Thyroid gland (tissue), 4 donors: ENCODE measurements around the gene SHC4.

Experiments used
- CTCF ChIP-seq, 6 experiments: fragments of 200-600 bp in 3 of 6; fragments of 450-650 bp in 3 of 6; sonication (generic) in 3 of 6; IDR thresholded peaks; one replicate each; pipeline ENCODE4 v1.5.1; 2016 to 2019; ENCODE audit warnings: antibody characterized with exemption in 6 of 6, mild to moderate bottlenecking in 2 of 6, inconsistent platforms in 1 of 6, moderate library complexity in 1 of 6
- POLR2A ChIP-seq, 2 donors: fragments of 450-650 bp; IDR thresholded peaks; one replicate each; pipeline ENCODE4 v1.6.1; 2017; ENCODE audit warnings: antibody characterized with exemption in 2 of 2, mild to moderate bottlenecking in 2 of 2, moderate library complexity in 1 of 2

GRCh38 chr15:48823706-48824105, 140.0 kb downstream of the SHC4 start:
- no peak for TF ChIP-seq CTCF (IDR thresholded peaks at IDR 0.05)
- TF ChIP-seq POLR2A (IDR thresholded peaks at IDR 0.05): no peak
